ENCODE data around the gene MAML2.
A peak's percentile ranks its signal among the peaks of the same experiment; 100 is the strongest.

The MAML2 gene

DNA sequence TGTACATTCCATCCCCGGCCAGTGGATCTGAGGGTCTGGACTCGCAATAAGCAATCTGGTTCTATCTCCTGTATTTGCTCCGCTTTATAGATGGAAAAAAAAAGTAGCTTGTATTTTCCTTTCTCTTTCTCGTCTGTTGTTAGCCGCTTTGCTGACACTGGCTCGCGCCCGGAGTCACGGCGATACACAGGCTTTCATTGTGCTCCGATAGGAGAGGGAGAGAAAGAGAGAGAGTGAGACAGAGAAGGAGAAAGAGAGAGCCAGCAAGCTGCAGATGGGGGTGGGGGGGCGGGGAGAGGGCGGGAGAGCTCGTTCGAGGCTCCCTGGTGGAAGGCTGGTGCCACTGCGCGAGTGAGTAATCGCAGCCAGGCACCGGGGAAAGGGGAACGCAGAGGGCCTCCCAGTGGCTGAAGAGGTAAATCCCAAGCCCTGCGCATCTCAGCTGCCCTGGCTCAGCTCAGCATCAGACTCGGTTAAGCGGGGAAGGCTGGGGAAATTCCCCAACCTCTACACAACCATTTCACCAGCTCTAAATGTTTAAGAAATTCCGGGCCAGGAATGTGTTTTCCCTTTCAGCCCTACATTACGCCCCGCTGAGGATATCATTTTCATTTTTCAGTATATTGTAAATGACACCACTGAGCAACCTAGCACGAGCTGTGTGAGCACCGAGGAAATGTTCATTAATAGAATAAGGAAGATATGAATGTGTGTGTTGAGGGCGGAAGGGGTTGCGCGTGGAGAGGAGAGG, at the start of gene MAML2:
MAML2 (minus strand) TSS at position 235 of the 751 bp plus-strand sequence. CDS start 1,300 bp downstream, outside the sequence.
- DNase-seq (ENCODE audit: low read depth, low spot score), result peak; percentile 79

GRCh38 chr11:96391698-96392307, 48.8 kb upstream of the MAML2 start:
- no peak for DNase-seq (ENCODE audit: low read depth, low spot score)

DNA sequence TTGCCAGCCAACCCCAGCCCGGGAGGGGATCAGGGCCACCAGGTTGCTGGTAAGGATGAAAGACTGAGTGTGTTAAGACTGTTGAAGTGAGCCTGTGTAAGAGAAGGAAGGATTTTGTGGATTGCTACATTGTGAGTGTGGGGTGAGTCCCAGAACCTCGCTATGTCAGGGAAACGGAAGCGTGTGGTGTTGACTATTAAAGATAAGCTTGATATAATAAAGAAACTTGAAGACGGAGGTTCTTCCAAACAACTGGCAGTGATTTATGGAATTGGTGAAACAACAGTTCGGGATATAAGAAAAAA, 47.4 kb upstream of the MAML2 start:
- DNase-seq (ENCODE audit: low read depth, low spot score), result no peak

GRCh38 chr11:96389720-96390487, 46.9 kb upstream of the MAML2 start, which contains the start of the genes CCDC82 and JRKL:
Gene CCDC82, minus strand, starts transcription at chr11:96389912. Its CDS starts 5,165 bp downstream, at chr11:96384747.
Gene JRKL, plus strand, starts transcription at chr11:96390013. Its CDS starts 637 bp downstream, at chr11:96390650.
- DNase-seq (ENCODE audit: low read depth, low spot score), result peak; percentile 98

GRCh38 chr11:96388891-96389719, 46.1 kb upstream of the MAML2 start:
- no peak for DNase-seq (ENCODE audit: low read depth, low spot score)

DNA sequence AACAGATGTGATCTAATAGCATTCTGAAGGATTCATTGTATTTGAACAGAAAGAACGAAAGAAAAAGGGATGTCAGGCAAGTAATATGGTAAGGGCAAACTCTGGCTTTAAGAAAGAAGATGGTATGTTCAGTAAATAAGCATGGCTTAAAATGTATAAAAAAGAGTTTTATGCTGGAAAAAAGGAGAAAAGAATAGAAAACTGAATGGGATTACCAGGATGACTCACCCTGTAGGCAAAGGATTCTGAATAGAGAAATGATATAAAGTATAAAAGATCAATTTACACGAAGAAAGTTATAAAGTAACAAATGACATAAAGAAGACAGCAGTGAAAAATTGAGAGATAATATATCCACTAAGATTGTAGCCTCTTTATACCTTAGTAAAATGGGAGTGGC, 42.2 kb upstream of the MAML2 start:
- no peak for DNase-seq (ENCODE audit: low read depth, low spot score)

DNA sequence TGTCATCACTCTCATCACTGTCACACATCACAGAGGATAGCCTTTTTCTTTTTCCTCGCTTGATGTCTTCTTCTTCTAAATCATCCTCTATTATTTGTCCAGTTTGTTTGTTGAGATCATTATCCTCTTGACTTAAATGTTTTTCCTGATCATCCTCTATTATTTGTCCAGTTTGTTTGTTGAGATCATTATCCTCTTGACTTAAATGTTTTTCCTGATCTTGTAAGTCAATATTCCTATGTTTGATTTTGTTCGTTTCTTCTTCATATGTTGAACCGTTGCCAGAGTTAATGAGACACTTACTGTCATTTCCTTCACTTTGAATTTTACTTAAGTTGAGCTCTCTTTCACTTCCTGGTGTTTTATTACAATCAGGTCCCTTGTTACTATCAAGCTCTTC, 41.2 kb upstream of the MAML2 start:
- no peak for DNase-seq (ENCODE audit: low read depth, low spot score)

DNA sequence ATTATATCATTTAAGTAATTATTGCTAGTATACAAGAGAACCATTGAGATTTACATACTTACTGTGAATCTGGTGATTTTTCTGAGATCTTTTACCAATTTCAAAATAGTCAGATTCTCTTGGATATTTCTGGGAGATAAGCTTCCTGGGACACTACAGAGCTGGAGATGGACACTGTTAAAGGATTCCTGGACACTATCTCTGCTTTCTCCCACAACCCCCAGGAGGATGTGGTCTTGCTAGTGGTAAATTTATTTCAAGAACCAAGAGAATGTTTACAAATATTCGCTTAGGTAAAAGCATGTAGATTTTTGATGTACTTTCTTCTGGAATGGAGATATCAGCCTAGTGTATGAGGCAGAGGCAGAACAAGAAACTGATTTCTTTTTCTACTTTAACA, 33.8 kb upstream of the MAML2 start:
- DNase-seq (ENCODE audit: low read depth, low spot score), result no peak

GRCh38 chr11:96373826-96374225, 30.8 kb upstream of the MAML2 start:
- DNase-seq (ENCODE audit: low read depth, low spot score), result no peak

DNA sequence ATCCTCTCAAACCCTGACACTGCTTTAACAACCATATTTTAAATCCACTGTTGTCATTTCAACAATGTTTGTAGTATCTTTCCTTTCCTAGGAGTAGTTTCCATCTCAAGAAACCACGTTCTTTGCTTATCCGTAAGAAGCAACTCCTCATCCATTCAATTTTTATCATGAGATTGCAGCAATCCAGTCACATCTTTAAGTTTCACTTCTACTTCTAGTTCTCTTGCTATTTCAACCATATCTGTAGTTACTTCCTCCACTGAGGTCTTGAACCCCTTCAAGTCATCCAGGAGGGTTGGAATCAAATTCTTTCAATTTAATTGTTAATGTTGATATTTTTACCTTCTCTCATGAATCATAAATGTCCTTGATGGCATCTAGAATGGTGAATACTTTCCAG, 24.3 kb upstream of the MAML2 start:
- DNase-seq (ENCODE audit: low read depth, low spot score), result no peak

- DNase-seq (ENCODE audit: low read depth, low spot score), result no peak
Measured at GRCh38 chr11:96366024-96366423, 23.0 kb upstream of the MAML2 start.

DNA sequence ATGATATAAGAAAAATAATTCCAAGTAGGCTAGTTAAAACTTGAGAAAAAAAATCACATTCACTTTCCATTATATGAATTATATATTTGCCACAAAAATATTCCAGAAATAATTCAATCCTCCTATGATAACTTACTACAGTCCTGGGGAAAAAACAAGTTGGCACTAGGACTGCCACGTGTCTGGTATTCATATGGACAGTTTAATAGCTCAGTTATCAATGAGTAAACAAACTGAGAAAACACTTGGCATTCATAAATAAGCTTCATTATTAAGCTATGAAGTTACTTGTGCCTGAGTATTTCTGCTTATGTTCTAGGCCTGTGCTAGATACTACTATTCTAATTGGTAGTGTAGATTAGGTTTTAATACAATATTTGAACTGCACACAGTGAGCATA, 22.5 kb upstream of the MAML2 start:
- DNase-seq (ENCODE audit: low read depth, low spot score), result no peak

DNA sequence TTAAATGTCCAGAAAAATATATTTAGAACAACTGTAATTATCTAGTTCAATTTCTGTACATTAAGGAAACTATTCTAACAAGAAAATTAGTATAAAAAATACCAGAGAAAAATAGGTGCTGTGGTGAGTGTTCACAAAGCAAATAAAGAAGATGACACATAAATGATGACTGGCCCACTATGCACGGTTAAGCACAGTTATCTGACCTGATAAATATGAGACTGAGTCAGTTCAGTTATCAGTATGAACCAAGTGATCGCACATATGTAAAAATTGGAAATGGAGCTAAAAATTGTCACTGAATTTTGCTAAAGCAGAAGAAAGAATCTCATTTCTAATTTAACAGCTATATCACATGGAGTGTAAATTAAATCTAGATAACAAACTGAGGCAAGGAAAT, 18.8 kb upstream of the MAML2 start:
- DNase-seq (ENCODE audit: low read depth, low spot score), result no peak

DNA sequence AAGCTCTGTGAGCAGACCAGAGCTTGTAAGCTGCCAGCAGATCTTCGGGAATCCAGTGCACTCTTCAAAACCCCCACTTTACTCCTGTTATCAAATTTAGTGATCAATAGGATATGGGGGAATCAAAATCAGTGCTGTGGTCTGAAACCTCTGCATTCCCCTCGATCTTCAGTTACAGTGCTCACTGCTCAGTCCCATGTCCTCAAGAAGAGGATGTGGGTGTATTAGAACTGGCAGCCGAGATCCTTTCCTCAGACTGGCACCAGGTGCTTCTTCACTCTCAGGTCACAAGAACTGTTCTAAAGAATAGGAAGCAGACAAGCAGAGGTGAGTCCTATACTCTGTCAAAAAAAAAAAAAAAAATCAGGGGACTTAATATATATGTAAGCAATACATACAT, 15.3 kb upstream of the MAML2 start:
- no peak for DNase-seq (ENCODE audit: low read depth, low spot score)

DNA sequence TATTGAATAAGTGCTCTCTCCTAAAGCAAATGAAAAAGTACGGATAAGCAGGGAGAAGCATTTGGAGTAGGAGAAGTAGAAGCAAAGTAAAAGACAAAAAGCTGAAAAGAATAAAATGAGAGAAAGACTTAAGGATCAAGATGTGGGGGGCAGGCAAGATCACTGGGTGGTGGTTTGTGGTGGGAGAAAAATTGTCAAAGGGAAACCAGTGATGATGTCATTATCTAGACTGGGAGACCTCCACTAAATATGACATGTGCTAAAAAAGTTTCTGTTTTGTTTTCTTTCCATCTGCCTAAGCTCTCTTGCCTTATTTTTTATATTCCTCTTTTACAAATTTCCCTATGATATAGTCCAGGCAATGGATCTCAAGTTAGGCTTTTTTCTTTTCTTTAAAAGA, 14.8 kb upstream of the MAML2 start:
- DNase-seq (ENCODE audit: low read depth, low spot score), result no peak

- DNase-seq (ENCODE audit: low read depth, low spot score), result no peak
Measured at GRCh38 chr11:96356848-96357247, 13.9 kb upstream of the MAML2 start.

DNA sequence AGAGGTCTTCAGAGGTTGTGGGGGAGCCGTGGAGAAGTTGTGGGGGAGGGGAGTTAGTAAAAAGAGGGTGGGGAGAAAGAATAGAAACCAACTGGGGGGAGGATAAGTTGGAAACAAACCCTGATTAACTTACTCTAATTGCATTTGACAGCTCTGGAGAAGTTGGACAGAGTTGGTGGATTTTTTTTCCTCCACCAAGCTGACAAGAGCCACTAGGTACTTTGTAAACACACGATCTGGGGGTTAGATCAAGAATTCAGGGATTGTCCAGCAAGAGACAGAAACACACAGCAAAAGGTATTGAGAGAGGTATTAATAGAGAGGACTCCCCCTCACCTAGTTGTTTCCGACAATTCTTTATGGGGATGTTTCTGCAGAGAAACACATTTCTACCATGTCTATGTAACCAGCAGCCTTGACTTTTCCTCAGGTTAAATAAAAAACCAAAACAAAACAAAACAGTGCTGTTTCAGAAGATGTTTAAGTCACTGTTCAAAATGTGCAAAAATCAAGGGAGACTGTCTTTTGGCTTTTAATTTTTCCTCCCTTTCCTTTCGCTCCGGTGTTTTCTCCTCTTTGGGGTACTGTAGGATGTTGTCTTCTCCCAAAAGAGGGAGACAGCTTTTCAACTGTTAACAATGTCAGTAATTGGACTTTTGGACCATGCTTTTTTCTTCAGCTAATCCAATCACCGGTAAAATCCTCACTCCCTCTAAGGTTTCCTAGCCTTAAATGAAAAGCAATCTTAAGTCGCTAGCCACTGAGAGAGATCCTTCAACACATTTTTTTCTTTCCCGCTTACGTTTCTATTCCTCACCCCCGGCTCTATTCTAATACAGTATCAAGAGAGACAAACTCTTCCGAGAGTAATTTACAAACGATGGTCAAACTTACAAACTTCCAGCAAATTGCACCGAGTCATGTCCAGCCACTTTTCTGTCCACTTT, 708 bp downstream of the MAML2 start:
- no peak for DNase-seq (ENCODE audit: low read depth, low spot score)

DNA sequence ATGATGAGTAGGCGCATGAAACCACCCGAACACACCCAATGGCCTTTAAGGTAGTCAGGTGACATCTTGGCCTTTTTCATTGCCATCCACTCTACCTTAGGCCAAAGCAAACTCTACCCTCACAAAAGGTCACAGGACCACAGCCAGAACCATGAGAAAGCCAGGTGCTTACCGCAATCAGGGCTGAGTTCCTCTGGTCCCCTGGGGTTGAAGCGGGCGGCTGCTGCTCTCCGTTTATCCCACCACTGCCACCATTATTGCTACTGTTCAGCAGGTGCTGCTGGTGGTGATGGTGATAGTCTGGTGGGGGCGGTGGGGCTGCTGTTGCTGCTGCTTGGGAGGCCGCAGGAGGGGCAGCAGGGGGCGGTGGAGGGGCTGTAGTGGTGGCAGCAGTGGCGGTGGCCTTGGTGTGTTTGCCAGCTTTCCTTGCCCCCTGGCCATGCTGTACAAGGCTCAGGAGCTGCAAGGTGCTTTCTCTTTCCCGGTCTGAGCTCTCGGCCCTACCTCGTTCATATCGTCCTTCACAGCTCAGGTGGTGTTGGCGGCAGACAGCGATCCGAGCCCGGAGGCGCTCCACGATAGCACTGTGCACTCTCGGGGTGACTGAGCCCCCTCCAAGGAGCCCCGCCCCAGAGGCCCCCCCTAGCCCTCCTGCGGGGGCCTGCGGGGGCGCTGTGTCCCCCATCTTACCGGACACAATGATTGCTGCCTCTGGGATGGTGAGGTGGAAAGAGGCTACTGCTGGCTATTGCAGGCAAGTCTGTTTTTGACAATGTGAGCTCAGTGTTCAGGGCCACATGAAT, 1.6 kb downstream of the MAML2 start:
- no peak for DNase-seq (ENCODE audit: low read depth, low spot score)

DNA sequence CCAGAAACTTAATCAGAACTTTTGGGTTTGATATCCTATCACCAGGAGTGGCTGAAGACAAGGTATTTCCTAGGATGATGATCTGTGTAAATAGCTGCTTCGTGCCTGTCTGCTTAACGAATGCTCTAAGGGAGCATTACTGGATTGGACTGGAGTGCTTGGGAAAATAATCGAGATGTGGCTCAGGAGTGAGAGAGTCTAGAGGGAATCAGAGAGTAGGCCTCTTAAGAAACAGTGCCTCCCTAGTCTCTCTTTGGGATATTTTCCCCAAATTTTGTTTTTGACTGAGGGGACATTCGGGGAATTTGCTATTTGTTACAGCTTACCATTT, 2.5 kb downstream of the MAML2 start:
- no peak for DNase-seq (ENCODE audit: low read depth, low spot score)
